Activated CD4-positive, CD25-positive, alpha-beta regulatory T cell treated with anti-CD3 and anti-CD28 coated beads, Interleukin-2, amount 50 U/mL, for 24 hours (primary cell): ENCODE data around the gene CHRM3.
"Not testable (repeated sequence)": the region's sequence is repeated elsewhere in the genome, so short reads cannot be mapped to it uniquely, and the experiment has no call there.

ENCODE experiments used
- ATAC-seq, 2 donors: fragments of 150-1000 bp; cut with Tn5 transposase; one replicate each; pipeline ENCODE4 v1.10.0; 2021; ENCODE audit warnings: mild to moderate bottlenecking in 1 of 2, moderate library complexity in 1 of 2

Gene CHRM3

DNA sequence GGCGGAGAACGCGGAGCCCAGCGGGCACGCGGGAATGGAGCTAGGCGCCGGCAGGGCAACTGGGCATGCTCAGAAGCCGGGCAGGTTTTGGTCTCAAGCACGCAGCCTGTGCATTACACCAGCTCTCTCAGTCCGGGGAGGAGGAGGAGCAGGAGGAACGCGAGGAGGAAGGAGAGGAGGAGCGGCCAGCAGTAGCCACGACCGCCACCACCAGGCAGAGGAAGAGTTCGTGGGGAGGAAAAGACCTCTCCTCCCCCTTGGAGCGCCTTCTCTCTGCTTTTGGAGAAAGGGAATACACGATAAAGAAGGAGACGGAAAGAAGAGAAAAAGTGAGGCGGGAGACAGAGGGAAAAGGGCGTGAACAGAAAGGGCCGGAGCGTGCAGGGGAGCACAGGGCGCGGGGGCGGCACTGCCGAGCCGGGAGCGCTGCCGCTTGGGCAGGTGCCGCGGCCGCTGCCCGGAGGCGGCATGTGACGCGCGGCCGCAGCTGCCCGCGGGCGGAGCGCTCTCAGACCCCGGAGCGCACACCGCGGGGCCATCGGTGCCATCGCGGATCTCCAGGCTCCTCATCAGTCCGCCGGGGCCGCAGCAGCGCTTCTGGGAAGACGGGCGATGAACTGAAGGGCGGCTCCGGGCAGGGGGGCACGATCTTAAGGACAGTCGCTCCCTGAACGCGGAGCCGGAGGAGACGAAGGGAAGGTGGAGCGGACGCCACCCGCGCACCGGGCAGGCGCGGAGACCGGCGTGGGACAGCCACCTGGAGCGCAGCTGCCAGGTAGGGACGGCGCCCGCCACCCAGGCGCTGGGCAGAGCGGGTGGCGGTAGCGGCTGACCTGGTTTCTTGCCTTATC, at the start of gene CHRM3:
TSS of gene CHRM3 (plus strand) at position 116 of the 851 bp plus-strand sequence. CDS start 520,884 bp downstream, outside the sequence.
- no peak for ATAC-seq

- no peak for ATAC-seq
Observed at GRCh38 chr1:239337799-239338430, 48.5 kb upstream of the CHRM3 start.

DNA sequence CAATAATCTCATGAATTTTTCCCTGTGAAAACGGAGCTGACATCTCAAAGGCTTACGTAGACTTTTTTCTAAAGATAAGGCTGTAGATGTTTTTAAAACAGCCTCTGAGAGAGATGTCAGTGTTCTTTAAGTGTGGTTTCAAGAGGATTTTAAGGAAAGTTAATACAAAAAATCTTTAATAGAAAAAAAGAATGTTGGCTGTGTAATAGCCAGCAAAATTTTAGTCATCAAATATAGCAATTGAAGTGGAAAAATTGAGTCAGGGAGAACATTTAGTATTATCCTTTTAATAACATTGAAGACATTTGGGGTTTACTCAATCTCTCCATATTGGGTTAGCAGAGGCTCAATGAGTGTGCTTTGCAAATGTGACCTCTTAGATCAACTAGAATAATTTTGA, 38.6 kb upstream of the CHRM3 start:
- no peak for ATAC-seq

DNA sequence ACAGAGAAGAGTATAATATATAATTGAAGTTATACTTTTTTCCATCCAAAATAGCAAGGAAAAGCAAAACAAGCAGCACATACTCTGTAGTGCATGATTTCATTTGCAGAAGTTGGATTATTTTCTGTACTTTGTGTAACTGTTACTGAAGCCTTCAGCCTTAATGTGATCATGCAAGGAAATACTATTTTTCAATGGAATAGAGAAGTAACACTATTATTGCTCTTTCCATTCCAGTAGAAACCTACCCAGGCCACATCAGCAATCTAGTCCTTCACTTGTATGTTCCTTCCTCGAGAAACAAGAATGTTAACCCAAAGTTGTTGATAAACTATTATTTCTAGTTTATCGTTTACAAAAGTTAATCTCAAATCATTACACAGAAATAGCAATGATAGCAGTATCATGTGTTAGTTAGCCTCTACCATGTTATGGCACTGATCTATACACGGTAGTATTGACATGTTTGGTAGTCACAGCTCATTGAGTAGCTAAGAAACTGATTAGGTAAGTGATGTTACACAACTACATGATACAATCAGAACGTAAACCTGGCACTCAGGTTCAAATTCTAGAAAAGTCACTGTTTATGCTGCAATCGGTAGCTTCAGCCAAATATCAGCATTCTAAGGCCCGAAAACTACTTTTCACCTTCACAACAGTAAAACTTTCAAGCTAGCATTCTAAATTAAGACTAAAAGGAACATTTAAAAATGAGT, 37.6 kb upstream of the CHRM3 start:
- no peak for ATAC-seq

DNA sequence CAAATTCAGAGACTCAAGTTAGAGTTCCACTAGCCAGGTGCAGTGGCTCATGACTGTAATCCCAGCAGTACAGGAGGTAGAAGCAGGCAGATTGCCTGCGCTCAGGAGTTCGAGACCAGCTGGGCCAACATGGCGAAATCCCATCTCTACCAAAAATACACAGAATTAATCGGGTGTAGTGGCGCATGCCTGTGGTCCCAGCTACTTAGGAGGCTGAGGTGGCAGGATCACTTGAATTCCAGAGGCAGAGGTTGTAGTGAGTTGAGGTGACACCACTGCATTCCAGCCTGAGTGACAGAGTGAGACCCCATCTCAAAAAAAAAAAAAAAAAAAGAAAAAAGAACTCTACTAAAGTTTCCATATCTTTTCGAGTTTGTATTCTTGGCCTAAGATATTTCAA, 36.7 kb upstream of the CHRM3 start:
- ATAC-seq: no peak

- no peak for ATAC-seq
Observed at GRCh38 chr1:239353536-239353935, 32.8 kb upstream of the CHRM3 start.

DNA sequence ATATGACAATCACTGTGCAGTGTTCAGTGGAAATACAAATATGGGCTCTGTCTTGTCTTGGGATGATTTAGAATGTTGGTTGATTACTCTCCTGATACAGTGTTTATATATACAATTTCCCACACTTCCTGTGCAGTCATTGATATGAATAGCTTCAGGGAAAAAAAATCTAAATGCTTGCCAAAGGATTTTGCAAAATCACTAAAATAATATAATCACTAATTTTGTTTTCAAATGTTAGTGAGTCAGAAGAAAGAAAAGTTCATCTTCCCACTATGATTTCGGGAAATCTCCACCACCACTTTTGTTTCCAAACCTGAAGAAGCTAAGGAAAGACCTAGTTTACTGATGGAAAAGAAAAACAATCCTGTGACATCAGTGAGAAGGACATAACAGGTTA, 32.1 kb upstream of the CHRM3 start:
- no peak for ATAC-seq

GRCh38 chr1:239357867-239358266, 28.5 kb upstream of the CHRM3 start:
- no peak for ATAC-seq

DNA sequence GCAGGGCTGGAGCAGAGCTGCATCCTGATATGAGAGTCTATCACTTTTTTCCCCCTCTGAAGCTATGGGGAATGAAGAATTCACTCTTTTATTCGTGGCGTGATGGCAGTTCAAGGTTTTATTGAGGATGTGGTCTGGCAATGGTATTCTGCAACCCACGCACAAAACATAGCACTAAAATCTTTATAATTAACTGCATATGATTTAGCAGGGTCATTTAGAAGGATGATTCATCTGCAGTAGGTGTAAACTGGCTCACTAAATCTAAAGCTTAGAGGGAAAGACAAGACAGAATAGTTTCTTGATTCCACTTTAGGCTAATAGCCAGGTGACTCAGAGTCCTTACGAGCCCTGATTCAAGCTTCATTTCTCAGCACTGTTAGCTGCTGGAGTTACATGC, 25.0 kb upstream of the CHRM3 start:
- no peak for ATAC-seq

- no peak for ATAC-seq
Observed at GRCh38 chr1:239363930-239364329, 22.4 kb upstream of the CHRM3 start.

DNA sequence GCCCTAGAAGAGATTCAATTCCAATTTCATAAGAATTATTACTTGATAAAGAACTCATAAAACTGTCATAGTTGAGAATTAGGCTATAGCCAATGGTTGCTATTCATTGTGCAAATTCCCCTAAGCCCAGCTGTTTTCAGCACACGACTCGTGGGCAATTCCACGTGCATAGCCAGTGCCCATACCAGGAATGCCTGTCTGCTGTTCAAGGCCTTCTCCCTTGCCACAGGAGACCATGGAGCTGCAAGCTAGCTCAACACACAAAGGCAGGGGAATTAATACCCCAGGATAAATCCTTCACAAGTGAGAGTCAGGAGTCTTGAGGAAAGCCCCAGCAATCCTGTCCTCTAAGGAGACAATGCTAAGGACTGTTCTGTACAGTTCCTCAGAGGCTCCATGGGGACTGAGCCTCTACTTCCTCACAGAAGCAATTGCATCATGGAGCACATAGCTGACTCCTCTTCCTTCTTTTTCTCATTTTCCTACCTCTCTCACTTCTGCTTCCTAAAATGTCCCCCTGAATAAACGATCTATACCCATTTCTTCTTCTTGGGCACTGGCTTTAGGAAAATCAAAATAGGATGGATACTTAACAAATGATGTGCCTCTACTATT, 19.1 kb upstream of the CHRM3 start:
- no peak for ATAC-seq

- no peak for ATAC-seq
Observed at GRCh38 chr1:239368436-239369109, 17.8 kb upstream of the CHRM3 start.

DNA sequence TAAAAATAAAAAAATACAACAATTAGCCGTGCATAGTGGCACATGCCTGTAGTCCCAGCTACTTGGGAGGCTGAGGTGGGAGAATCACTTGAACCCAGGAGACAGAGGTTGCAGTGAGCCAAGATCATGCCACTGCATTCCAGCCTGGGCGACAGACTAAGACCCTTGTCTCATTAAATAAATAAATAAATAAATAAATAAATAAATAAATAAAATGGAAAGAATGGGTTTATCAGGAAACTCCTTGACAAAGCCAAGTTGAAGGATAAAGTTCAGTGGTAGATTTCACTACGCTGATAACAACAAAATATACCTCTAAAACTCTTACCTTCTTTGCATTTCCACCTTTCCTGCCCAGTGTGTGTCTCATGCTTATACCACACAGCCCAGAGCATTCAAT, 15.5 kb upstream of the CHRM3 start:
- ATAC-seq: not testable (repeated sequence)

DNA sequence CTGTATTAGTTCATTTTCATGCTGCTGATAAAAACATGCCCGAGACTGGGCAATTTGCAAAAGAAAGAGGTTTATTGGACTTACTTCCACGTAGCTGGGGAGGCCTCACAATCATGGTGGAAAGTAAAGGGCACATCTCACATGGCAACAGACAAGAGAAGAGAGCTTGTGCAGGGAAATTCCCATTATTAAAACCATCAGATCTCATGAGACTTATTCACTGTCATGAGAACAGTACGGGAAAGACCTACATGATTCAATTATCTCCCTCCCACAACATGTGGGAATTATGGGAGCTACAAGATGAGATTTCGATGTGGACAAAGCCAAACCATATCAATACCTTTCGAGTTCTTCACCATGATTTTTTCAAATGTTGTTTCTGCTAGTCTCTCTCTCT, 3.7 kb upstream of the CHRM3 start:
- no peak for ATAC-seq

DNA sequence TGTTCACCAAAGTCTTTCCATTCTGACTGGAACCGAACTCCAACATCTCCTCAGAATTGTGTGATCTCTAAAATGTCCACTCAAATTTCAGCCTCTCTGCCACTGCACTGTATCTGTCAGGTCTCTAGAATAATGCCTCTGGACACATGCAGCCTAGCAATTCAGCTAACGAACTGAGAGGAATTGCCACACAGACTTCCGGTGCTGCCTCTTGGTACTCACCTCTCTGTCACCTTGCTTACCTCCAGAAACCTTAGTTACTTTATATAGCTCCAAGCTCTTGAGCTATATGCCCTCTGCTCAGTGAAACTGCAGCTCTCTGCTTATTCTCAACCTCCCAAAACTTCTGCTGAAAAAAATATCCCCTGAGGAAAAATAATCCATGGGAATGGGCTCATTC, 2.7 kb upstream of the CHRM3 start:
- ATAC-seq: no peak

GRCh38 chr1:239387304-239388158, 1.2 kb downstream of the CHRM3 start:
- ATAC-seq: no peak

GRCh38 chr1:239388159-239388485, 1.8 kb downstream of the CHRM3 start:
- no peak for ATAC-seq

- no peak for ATAC-seq
Observed at GRCh38 chr1:239388578-239388977, 2.2 kb downstream of the CHRM3 start.

- ATAC-seq: no peak
Observed at GRCh38 chr1:239389703-239390102, 3.3 kb downstream of the CHRM3 start.

DNA sequence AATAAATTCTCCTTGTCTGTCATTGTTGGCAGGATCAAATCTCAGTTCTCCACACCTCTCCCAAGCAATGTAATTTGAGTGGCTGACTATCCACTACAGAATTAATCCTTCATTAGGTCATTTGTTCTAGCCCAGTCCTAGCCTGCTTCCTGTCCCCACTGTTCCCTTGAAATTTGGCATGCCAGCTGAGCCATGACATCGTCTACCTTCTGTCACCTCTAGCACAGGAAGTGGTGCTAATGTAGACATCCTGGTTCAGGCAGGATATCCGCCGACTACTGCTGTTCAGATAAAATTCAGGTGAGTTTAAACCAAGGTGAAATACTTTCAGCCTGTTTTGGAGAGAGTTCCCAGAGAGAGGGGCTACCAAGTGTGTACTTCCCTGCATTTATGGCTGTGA, 5.9 kb downstream of the CHRM3 start:
- no peak for ATAC-seq

DNA sequence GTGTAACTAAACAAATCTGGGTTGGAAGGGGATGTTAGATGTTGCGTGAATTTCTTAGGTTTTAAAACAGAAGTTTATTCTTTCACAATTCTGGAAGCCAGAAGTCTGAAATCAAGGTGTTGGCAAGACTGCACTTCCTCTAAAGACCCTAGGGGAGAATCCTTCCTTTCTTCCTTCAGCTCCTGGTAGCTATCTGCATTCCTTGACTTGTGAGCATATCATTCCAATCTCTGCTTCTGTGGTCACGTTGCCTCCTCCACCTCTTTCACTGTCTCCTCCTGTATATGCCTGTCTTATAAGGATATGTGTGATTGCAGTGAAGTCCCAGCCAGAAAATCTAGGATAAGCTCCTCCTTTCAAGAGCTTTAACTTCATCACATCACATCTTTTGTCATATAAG, 7.7 kb downstream of the CHRM3 start:
- no peak for ATAC-seq

DNA sequence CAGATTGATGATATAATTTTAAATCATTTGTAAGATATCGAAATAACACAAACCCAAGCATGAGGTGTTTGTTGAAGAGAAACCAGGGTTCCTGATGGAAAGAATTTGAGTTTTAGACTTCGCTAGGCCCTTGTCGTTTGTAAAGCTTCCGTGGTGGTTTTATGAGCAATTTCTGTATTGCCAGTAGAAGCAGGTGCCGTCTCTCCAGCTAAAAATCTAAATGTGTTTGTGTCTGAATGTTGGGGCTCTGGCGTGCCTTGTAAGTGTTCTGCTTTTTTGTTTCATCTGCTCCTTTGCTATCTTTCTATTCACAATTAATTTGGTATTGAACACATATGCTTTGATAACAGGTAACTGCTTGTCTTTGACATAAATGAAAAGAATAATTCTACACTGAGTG, 27.5 kb downstream of the CHRM3 start:
- no peak for ATAC-seq
